H9 (cell line): ENCODE data around the gene LINGO1. TPM values are rescaled to one million over a fixed set of nuclear protein-coding genes. Genes with fewer than 3 reads are reported as not detected.

Experiments
- DNase-seq: peaks from one replicate; pipeline ENCODE4 v3.0.0-alpha.2; 2017
- H2AFZ ChIP-seq: one replicate; pipeline ENCODE4 v1.6.1; 2013; ENCODE audit warnings: mild to moderate bottlenecking, low read length, control low read depth, moderate library complexity
- H2AK5ac ChIP-seq: 2 replicates; pipeline ENCODE4 v1.6.1; 2013; ENCODE audit warnings: low read length, control low read depth, mixed read lengths; ENCODE audit not compliant: insufficient read length
- H2BK120ac ChIP-seq: one replicate; pipeline ENCODE4 v1.6.1; 2013; ENCODE audit warnings: low read depth, mild to moderate bottlenecking, low read length, control low read depth, inconsistent platforms; ENCODE audit not compliant: poor library complexity, severe bottlenecking
- H2BK12ac ChIP-seq: 2 replicates; pipeline ENCODE4 v1.6.1; 2013; ENCODE audit warnings: low read length, control low read depth, mixed read lengths, low read depth; ENCODE audit not compliant: insufficient read length
- H2BK15ac ChIP-seq: 2 replicates; pipeline ENCODE4 v1.6.1; 2013; ENCODE audit warnings: low read depth, low read length, control low read depth
- H2BK20ac ChIP-seq: one replicate; pipeline ENCODE4 v1.6.1; 2013; ENCODE audit warnings: low read depth, mild to moderate bottlenecking, low read length, control low read depth, inconsistent platforms; ENCODE audit not compliant: poor library complexity, severe bottlenecking
- H2BK5ac ChIP-seq: 2 replicates; pipeline ENCODE4 v1.6.1; 2013; ENCODE audit warnings: low read length, control low read depth, mixed read lengths; ENCODE audit not compliant: insufficient read length
- H3K14ac ChIP-seq: 2 replicates; pipeline ENCODE4 v1.6.1; 2013; ENCODE audit warnings: low read length, control low read depth; ENCODE audit not compliant: insufficient read depth
- H3K18ac ChIP-seq: 2 replicates; pipeline ENCODE4 v1.6.1; 2013; ENCODE audit warnings: low read depth, mild to moderate bottlenecking, mixed read lengths, low read length, control low read depth; ENCODE audit not compliant: insufficient read length
- H3K23ac ChIP-seq: 2 replicates; pipeline ENCODE4 v1.6.1; 2013; ENCODE audit warnings: low read length, control low read depth, mixed read lengths, low read depth; ENCODE audit not compliant: insufficient read length
- H3K23me2 ChIP-seq: 2 replicates; pipeline ENCODE4 v1.6.1; 2013; ENCODE audit warnings: low read depth, mild to moderate bottlenecking, mixed read lengths, low read length, control low read depth; ENCODE audit not compliant: insufficient read length, poor library complexity, severe bottlenecking
- H3K27ac ChIP-seq: 2 replicates; pipeline ENCODE4 v1.5.1; 2013; ENCODE audit warnings: low read length, control low read depth, mixed read lengths, low read depth; ENCODE audit not compliant: insufficient read length
- H3K27me3 ChIP-seq: 2 replicates; pipeline ENCODE4 v1.6.1; 2013; ENCODE audit warnings: low read length, control low read depth, inconsistent platforms; ENCODE audit not compliant: insufficient read depth
- H3K4ac ChIP-seq: 2 replicates; pipeline ENCODE4 v1.6.1; 2013; ENCODE audit warnings: low read depth, mild to moderate bottlenecking, control low read depth, inconsistent platforms, low read length, moderate library complexity
- H3K4me1 ChIP-seq: 2 replicates; pipeline ENCODE4 v1.6.1; 2013; ENCODE audit warnings: low read length, control low read depth, inconsistent platforms; ENCODE audit not compliant: insufficient read depth
- H3K4me2 ChIP-seq: 2 replicates; pipeline ENCODE4 v1.6.1; 2013; ENCODE audit warnings: low read length, control low read depth, mixed read lengths; ENCODE audit not compliant: insufficient read length, insufficient read depth
- H3K56ac ChIP-seq: 2 replicates; pipeline ENCODE4 v1.6.1; 2013; ENCODE audit warnings: low read depth, mild to moderate bottlenecking, mixed read lengths, low read length, control low read depth; ENCODE audit not compliant: insufficient read length
- H3K79me1 ChIP-seq: 2 replicates; pipeline ENCODE4 v1.6.1; 2013; ENCODE audit warnings: low read depth, mild to moderate bottlenecking, moderate library complexity, low read length, control low read depth, inconsistent platforms; ENCODE audit not compliant: insufficient read depth, poor library complexity, severe bottlenecking
- H3K79me2 ChIP-seq: 2 replicates; pipeline ENCODE4 v1.6.1; 2013; ENCODE audit warnings: low read length, control low read depth, inconsistent platforms; ENCODE audit not compliant: insufficient read depth
- H3K9ac ChIP-seq: 2 replicates; pipeline ENCODE4 v1.6.1; 2013; ENCODE audit warnings: low read length, control low read depth, mixed read lengths; ENCODE audit not compliant: insufficient read length; ENCODE audit errors: extremely low read depth
- H3K9me3 ChIP-seq: one replicate; pipeline ENCODE4 v1.6.1; 2013; ENCODE audit warnings: low read depth, low read length, inconsistent platforms; ENCODE audit not compliant: control insufficient read depth
- H3T11ph ChIP-seq: one replicate; pipeline ENCODE4 v1.6.1; 2013; ENCODE audit warnings: mild to moderate bottlenecking, low read length, control low read depth, inconsistent platforms
- H4K20me1 ChIP-seq: one replicate; pipeline ENCODE4 v1.6.1; 2013; ENCODE audit not compliant: control insufficient read depth, insufficient read length, insufficient read depth
- H4K5ac ChIP-seq: 2 replicates; pipeline ENCODE4 v1.6.1; 2013; ENCODE audit warnings: low read depth, mild to moderate bottlenecking, mixed read lengths, low read length, control low read depth; ENCODE audit not compliant: insufficient read length
- H4K8ac ChIP-seq: replicated peaks from 2 replicates; pipeline ENCODE4 v1.6.1; 2013; ENCODE audit warnings: low read length, control low read depth, mixed read lengths, low read depth; ENCODE audit not compliant: insufficient read length
- H4K91ac ChIP-seq: 2 replicates; pipeline ENCODE4 v1.6.1; 2013; ENCODE audit warnings: low read depth, mild to moderate bottlenecking, moderate library complexity, mixed read lengths, low read length, control low read depth; ENCODE audit not compliant: insufficient read length
- H3K27ac Mint-ChIP-seq, 3 experiments: 2 replicates in 2 of 3; 3 replicates in 1 of 3; pipeline ENCODE4 v1.8.0; 2020 to 2021; ENCODE audit warnings: mixed read lengths in 3 of 3, mild to moderate bottlenecking in 1 of 3, moderate library complexity in 1 of 3
- H3K27me3 Mint-ChIP-seq: 2 replicates; pipeline ENCODE4 v1.8.0; 2021; ENCODE audit warnings: low read depth, mild to moderate bottlenecking, moderate library complexity, mixed read lengths
- H3K36me3 Mint-ChIP-seq, 3 experiments: 2 replicates in 2 of 3; 3 replicates in 1 of 3; pipeline ENCODE4 v1.8.0; 2020 to 2021; ENCODE audit warnings: low read depth in 3 of 3, mixed read lengths in 3 of 3; ENCODE audit not compliant: insufficient read depth in 1 of 3
- H3K4me1 Mint-ChIP-seq, 2 experiments: 2 replicates each; pipeline ENCODE4 v1.8.0; 2020; ENCODE audit warnings: mixed read lengths in 2 of 2
- H3K4me3 Mint-ChIP-seq, 2 experiments: 2 replicates in 1 of 2; 3 replicates in 1 of 2; pipeline ENCODE4 v1.8.0; 2020 to 2021; ENCODE audit warnings: mild to moderate bottlenecking in 2 of 2, mixed read lengths in 2 of 2, moderate library complexity in 1 of 2
- H3K9me3 Mint-ChIP-seq, 2 experiments: 2 replicates in 1 of 2; 3 replicates in 1 of 2; pipeline ENCODE4 v1.8.0; 2020; ENCODE audit warnings: mild to moderate bottlenecking in 2 of 2, mixed read lengths in 2 of 2, moderate library complexity in 1 of 2
- WGBS: extraction: QIAGEN DNeasy Blood & Tissue Kit; methylation state at CpG from one replicate; pipeline ENCODE4 v1.1.7; 2013; ENCODE audit warnings: missing lambda C conversion rate, low lambda C conversion rate, mixed read lengths; ENCODE audit not compliant: insufficient read length; ENCODE audit errors: extremely low coverage; 5-methylcytosine and 5-hydroxymethylcytosine counted together
- total RNA-seq: library from RNA; stranded (reverse); gene quantifications from 2 replicates; pipeline ENCODE4 v1.2.1, GENCODE V29; 2021
- TF ChIP-seq, protein P1 (sequence below): fragments of 200-600 bp; sonication (generic); conservative IDR thresholded peaks from 3 replicates; pipeline ENCODE4 v1.8.0; 2021; ENCODE audit warnings: antibody characterized with exemption, mild to moderate bottlenecking

Gene LINGO1
- total RNA-seq, 1 experiment from 2014 or later: 41.6 TPM

DNA sequence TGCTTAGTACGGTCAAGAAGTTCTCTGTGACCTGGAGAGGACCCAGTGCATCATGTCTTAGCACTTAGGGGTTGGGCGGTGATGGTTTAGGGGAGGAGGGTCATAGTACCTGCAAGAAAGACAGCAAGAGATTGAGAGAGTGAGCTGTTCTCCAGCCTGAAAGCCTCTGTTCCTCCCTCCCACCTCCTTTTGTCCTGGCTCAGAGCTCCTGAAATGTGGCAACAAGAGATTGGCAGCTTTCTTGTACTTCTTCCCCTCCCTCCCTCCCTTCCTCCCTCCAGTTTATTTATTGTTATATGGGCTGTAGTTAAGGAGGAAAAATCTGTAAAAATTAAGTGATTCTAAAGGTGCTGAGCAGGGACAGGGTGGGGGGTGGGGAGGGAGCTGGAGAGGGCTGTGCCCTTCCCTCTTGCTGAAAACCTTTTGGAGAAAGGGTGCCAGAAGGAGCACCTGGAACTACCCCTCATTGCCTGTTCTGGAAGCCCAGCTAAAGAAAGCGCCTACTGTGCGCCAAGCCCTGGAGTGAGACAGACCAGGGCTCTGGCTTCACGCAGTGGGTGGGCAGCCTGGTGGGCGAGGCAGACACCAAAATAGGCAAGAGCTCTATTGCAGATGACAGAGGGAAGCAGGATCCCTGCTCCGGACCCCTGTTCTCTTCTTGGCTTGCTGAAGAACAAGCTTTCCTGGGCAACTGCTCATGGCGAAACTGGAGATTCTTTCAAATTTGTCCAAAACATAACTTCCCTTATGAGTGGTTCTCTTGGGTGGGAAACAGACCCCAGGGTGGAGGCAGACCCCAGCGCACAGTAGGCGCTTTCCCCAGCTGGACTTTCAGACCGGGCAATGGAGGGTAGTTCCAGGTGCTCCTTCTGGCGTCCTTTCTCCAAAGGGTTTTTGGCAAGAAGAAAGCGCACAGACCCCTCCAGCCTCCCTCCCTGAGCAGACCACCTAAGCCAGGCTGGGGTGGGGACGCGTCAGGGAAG is 35.6 kb downstream of the LINGO1 start:
- Histone ChIP-seq H4K20me1 (no peaks in the 10 kb centered on the region), H3K4me1 (peaks cover 6% of the 10 kb centered on the region; the same call in 1 of the 2 replicates), H3K9ac (no peak overlapping the region), H2BK5ac (no peak overlapping the region), H4K91ac (no peak overlapping the region), H3K4ac (no peak overlapping the region), H3K18ac (no peak overlapping the region), H3T11ph (no peak overlapping the region), H2BK12ac (no peak overlapping the region), H2AK5ac (no peak overlapping the region), H3K9me3 (no peaks in the 10 kb centered on the region), H3K4me2 (no peak overlapping the region), H3K23me2 (no peaks in the 10 kb centered on the region), H2BK15ac (no peak overlapping the region), H2BK120ac (no peak overlapping the region), H3K23ac (no peak overlapping the region), H3K27me3 (no peaks in the 10 kb centered on the region), H4K5ac (no peak overlapping the region), H2BK20ac (no peak overlapping the region), H3K79me2 (no peaks in the 10 kb centered on the region), H3K14ac (no peak overlapping the region), H3K27ac (no peak overlapping the region), H4K8ac (no peak overlapping the region), H2AFZ (no peak overlapping the region), H3K56ac (no peak overlapping the region), H3K79me1 (no peaks in the 10 kb centered on the region)
- DNase-seq: no peak
- no peaks in the 10 kb centered on the region for H3K27me3 Mint-ChIP-seq
- no peak overlapping the region for H3K4me3 Mint-ChIP-seq
- WGBS: no CpG with 5 or more reads among the region's 15 CpGs
- no peaks in the 10 kb centered on the region for H3K36me3 Mint-ChIP-seq
- TF ChIP-seq, protein P1, sequence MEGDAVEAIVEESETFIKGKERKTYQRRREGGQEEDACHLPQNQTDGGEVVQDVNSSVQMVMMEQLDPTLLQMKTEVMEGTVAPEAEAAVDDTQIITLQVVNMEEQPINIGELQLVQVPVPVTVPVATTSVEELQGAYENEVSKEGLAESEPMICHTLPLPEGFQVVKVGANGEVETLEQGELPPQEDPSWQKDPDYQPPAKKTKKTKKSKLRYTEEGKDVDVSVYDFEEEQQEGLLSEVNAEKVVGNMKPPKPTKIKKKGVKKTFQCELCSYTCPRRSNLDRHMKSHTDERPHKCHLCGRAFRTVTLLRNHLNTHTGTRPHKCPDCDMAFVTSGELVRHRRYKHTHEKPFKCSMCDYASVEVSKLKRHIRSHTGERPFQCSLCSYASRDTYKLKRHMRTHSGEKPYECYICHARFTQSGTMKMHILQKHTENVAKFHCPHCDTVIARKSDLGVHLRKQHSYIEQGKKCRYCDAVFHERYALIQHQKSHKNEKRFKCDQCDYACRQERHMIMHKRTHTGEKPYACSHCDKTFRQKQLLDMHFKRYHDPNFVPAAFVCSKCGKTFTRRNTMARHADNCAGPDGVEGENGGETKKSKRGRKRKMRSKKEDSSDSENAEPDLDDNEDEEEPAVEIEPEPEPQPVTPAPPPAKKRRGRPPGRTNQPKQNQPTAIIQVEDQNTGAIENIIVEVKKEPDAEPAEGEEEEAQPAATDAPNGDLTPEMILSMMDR: no peak
- H3K9me3 Mint-ChIP-seq: no peaks in the 10 kb centered on the region; a peak in 1 of 5 replicates
- peak overlapping the region; percentile 39 to 76 (median 67); a peak in 4 of 7 replicates for H3K27ac Mint-ChIP-seq
- H3K4me1 Mint-ChIP-seq: peaks cover 21 to 45% of the 10 kb centered on the region in 2 experiments
